H1 (cell line): Measurements from ENCODE around the gene HECTD1. TPM values are rescaled to one million over a fixed set of nuclear protein-coding genes. Genes with fewer than 3 reads are reported as not detected.

ENCODE experiments used
- CHD7 ChIP-seq: fragments of 300-600 bp; sonication (generic); IDR thresholded peaks from 2 replicates; pipeline ENCODE4 v1.7.1; 2012; ENCODE audit warnings: low read length, moderate library complexity, mild to moderate bottlenecking, inconsistent platforms; ENCODE audit not compliant: insufficient replicate concordance
- KDM5A ChIP-seq: fragments of 200-600 bp; IDR thresholded peaks from 2 replicates; pipeline ENCODE4 v1.7.1; 2012; ENCODE audit warnings: mild to moderate bottlenecking, low read length, inconsistent platforms, mixed read lengths
- polyA plus RNA-seq, 7 experiments: library from polyadenylated mRNA; depleted of rRNA in 3 of 7; stranded (reverse) in 5 of 7; unstranded in 2 of 7; fragments of >200 nt in 5 of 7; fragments of 200-250 nt in 2 of 7; gene quantifications; 1 replicate in 5 of 7; 2 replicates in 1 of 7; 4 replicates in 1 of 7; pipeline versions ENCODE4 v1.2.1 to v1.2.3, GENCODE V29; 2011 to 2013; ENCODE audit warnings: missing spikeins in 2 of 7, mixed read lengths in 2 of 7
- total RNA-seq: library from RNA; stranded (reverse); fragmentation: NEBNext Ultra II Directional; extraction: Animal tissue kit (Norgen Biotek cat#: 25700); gene quantifications from 2 replicates; pipeline ENCODE4 v1.2.1, GENCODE V29; 2021

HECTD1 gene
- total and polyA plus RNA-seq, 2 of the 8 experiments (the other 6 are each of a cell fraction or from before 2014, with no cell fraction given), result 44.7 to 105 TPM

- no peak for TF ChIP-seq CHD7
- TF ChIP-seq KDM5A, result no peak
Measured at GRCh38 chr14:31096255-31096654, 111.3 kb downstream of the HECTD1 start (continued).
